HG02623 (cell line): ENCODE data around the gene PXYLP1.

ENCODE experiments used
- ATAC-seq: cut with Tn5 transposase; IDR thresholded peaks from one replicate; pipeline ENCODE4 v1.9.1; 2021; ENCODE audit warnings: moderate library complexity; ENCODE audit not compliant: unreplicated experiment

The PXYLP1 gene

GRCh38 chr3:141271279-141272030 lies 39.8 kb downstream of the PXYLP1 start:
- ATAC-seq: no peak

DNA sequence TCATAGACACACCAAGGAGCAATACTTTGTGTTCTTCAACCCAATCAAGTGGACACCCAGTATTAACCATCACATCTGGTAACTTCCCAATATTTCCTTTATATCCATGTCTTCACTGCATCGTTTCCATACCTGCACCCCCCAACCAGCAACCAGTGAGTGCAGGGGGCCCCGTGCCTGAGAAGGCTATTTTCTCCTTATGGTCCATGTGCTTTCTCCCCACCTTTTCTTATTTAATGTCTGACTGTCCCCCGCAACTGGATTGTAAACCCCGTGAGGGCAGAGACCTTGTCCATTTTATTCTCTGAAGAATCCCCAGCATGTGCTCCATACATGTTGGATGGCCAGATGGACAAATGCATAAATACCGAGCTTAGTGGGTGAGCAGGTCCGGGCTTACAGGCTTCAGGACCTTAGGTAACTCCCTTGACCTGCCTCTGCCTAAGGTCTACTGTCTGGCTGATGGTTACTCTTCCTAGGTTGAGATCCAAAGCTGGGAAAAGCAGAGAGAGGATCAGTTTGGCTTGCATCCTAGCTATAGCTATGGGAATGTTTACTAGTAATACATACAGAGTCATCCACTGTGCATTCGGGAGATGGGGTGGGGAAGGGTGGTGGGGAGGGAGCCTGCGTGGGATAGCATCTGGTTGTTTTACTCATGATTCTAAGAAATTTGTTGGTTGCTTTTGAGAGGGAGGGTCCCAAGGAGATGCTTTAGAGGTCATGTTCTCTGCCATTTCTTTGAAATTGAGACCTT lies 41.5 kb downstream of the PXYLP1 start:
- no peak for ATAC-seq

DNA sequence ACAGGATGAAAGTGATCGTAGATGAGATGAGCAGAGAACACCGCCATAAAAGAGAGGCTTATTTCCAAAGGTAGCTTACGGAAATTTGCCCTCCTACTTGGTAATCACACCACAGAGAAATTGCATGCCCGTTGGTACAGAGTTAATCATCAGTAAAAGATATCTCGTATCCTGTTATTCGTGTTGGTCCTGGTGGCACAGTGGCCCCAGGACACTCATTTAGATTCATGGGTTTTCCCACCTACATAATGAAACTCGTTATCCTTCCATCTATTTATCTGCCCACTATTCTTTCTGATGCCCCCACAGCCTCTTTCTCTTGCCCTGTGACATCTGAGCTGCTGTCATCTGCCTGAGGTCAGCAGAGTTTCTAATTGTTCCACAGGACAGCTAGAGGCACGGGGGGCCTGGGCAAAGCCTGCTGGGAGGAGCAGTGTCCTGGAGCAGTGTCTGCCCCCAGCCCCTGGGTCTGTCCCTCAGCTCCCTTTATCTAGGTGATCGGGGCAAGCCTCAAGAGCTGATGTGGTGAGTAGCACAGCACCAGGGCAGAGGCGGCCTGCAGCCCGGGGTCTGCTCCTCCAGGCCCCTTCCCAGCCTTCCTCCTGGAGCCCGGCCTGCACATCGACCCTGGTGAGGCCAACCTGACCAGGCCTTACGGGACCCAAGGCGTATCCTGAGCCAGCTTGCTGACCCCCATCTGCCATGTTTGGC lies 42.2 kb downstream of the PXYLP1 start:
- no peak for ATAC-seq

- no peak for ATAC-seq
Observed at GRCh38 chr3:141274411-141275031, 42.9 kb downstream of the PXYLP1 start.

DNA sequence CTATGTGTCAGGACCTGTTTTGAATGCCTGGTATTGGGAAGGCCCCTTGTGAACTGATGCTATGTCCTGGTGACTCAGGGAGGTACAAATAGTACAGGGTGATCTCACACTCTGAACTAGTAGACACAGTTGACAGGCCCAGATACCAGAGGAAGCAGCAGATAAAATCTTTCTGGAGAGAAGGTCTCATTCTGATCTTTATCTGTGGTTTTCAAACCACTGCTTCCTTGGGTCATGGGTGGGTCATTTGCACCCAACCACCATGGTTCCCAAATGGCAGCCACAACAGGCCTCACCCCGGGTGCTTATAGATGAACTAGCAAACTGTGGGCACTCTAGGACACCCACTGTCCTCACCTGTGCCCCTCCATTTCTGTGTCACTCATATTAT lies 43.4 kb downstream of the PXYLP1 start:
- no peak for ATAC-seq

DNA sequence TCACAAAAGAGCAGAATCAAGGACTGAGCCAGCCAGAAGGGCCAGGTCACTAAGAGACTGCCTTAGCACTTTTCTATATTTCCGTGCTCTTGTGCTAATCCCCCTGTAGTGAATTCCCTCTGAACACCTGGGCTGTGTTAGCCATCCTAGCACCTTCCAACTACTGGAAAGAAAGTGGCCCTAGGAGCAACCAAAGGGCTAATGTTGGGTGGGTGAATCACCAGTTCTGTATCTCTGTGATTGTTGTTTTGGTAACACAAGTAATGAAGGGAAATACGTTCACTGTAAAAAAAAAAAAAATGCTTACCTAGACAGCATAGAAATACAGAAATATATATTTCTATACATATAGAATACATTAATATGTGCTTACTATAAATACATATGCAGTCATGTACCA lies 43.9 kb downstream of the PXYLP1 start:
- no peak for ATAC-seq

DNA sequence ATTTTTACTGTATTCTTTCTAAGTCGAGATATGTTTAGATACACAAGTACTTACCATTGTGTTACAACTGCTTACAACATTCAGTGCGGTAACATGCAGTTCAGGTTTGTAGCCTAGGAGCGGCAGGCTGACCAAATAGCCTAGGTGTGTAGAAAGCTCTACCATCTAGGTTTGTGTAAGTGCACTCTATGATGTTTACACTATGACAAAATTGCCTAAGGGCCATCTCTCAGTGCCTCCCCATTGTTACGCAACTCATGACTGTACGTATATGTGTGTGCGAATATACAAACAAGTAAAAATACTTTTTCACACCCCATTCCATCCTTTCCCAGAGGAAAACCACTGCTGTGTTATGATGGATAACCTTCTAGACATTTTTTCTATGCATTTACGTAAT lies 44.3 kb downstream of the PXYLP1 start:
- ATAC-seq: no peak

GRCh38 chr3:141276398-141276797 lies 44.8 kb downstream of the PXYLP1 start:
- no peak for ATAC-seq

DNA sequence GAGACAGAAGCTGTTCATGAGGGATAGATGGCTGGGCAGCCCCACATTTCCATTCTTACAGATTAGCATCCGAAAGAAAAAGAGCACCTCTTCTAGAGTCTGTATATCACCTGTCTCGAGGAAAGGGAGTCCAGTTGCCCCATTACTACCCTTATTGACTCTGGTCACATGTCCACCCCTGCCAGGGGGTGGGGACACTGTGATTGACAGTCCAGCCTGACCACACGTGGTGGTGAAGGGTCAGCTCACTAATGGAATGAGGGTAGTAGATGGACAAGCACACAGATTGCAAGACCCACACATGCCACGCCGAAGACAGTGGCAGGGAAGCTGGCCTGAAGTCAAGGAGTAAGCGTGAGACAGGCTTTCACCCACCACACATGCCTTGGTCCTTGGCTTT lies 45.8 kb downstream of the PXYLP1 start:
- no peak for ATAC-seq

DNA sequence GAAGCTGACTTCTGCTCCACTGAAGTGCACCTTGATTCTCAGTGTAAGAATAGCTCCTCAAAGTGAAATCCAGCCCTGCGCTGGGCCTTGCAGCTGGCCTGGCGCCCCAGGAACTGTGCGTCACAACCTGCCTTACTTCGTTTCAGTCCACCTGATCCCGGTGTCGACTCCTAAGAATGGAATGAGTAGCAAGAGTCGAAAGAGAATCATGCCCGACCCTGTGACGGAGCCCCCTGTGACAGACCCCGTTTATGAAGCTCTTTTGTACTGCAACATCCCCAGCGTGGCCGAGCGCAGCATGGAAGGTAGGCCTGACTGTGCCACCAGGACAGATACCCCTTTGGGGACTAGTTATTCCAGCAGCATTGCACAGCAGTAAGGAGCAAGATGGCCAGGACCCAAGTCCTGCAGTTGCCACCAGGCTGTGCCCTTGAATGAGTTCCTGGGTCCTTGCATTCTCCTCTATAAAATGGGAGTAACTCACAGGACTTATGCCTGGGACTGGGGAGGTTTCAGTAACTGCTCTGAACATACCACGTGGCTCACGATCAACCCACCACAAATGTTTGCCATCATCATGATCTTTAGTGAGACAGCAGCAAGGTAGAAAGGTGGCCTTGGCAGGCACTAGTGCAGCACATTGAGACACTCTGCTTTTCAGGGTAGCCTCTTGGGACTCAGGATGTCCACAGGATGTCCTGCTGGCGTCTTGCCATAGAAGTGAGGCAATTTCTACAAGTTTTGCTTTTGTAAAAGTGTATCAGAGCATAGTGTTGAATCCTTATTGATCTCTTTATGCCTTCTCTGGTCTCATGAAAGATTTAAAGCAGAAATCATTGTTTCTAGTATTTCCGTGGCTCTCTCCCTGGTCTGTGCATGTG lies 46.8 kb downstream of the PXYLP1 start:
- ATAC-seq: no peak

DNA sequence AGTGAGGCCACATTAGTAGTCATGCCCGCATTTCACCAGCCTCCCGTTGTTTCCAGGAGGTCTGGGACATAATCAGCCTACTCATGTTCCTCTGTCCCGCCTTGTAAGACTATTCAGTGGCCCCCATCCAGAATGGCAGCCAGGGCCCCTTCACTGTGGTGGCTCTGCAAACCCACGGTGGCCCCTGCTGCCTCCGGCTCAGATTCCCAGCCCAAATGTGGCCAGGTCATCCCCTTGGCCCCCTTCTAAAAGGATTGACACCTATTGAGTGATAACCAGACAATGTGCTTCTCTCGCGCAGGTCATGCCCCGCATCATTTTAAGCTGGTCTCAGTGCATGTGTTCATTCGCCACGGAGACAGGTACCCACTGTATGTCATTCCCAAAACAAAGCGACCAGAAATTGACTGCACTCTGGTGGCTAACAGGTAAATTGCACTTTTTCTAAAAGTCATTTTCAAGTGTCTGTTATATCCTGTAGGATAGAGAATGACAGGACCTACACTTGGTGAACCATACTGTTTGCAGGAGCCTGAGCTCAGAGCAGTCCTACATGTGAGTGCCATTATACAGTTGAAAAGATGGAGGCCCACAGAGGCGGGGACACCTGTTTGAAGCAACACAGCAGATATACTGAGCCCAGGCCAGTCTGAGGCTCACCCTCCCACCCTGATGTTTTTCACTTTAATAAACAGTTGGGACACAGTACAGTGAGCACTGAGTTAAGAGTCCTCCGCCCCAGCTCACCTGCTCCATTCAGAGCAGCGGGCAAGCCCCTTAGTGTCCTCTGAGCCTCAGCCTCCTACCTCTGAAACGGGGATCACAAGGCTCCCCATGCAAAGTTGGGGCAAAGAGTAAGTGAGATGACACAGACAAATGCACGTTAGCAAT lies 47.7 kb downstream of the PXYLP1 start:
- ATAC-seq: no peak

DNA sequence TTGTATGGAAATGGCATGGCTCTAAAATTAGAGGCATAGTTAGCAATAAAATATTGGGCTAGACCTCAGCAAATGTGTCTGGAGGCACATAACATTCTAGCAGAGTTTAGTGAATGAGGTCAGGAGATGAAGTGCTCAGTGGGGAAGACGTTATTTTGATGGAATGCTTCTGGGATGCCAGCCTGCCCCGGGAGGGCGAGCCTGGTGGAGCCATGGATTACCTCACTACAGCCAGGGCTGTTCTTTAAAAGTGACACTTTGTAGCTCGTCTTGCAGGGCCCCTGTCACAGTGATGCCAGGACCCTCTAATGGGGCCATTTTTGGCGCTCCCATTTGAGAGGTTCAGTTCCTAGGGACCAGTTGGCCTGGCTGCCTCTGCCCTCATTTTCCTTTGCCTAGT lies 48.5 kb downstream of the PXYLP1 start:
- no peak for ATAC-seq

DNA sequence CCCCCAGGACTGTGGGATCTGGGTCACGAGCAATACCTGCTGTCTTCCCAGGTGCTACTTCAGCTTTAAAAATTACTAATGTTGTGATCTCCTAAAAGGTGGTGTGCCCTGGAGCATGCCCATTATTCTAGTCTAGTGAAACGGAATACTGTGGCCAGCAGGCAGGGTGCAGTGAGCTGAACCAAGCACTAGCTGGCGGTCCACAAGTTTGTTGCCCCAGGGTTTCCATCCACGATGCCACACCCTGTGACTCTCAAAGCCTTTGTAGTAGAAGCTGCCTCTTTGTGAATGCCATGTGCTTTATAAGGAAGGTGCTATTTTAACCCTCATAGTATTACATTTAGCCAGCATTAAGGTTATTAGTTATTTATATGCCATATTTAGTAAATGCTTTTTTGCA lies 49.1 kb downstream of the PXYLP1 start:
- ATAC-seq: no peak

- no peak for ATAC-seq
Observed at GRCh38 chr3:141285570-141285969, 53.9 kb downstream of the PXYLP1 start.

- ATAC-seq: no peak
Observed at GRCh38 chr3:141286856-141287255, 55.2 kb downstream of the PXYLP1 start.

- ATAC-seq: no peak
Observed at GRCh38 chr3:141287326-141287725, 55.7 kb downstream of the PXYLP1 start.

GRCh38 chr3:141288336-141288990 lies 56.8 kb downstream of the PXYLP1 start:
- ATAC-seq: no peak

DNA sequence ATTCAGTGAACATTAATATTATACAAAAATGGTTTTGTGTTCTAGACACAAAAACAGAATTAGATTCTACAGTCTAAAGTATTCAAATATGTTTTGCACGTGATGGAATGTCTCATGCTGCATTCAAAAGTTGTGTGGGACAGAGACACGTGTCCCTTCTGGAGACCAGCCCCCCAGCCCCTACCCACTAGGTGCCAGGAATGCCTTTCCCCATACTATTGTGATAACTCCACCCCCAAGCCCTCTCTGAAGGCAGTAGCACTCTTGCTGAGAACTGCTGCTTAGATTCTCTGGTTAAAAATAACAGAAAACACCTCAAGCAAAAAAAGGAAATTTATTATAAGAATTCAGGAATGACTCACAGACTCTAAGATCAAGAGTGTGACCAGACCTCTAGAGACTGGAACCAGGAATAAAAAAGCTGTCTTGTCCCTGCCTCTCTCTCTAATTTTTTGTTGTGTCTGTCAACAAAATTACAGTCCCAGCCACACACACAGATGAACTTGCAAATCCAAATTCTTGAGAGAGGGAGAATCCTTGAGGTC lies 57.7 kb downstream of the PXYLP1 start:
- ATAC-seq: no peak
